Stimulated activated CD4-positive, alpha-beta T cell treated with anti-CD3 and anti-CD28 coated beads, Interleukin-2, amount 100 ng/mL, for 48 hours (primary cell): ENCODE results near the gene PODXL.
"Not testable (repeated sequence)": the region's sequence is repeated elsewhere in the genome, so short reads cannot be mapped to it uniquely, and the experiment has no call there.

Source experiments
- DNase-seq, 2 donors: peaks; one replicate each; pipeline ENCODE4 v3.0.0-alpha.2; 2020

The PODXL gene

DNA sequence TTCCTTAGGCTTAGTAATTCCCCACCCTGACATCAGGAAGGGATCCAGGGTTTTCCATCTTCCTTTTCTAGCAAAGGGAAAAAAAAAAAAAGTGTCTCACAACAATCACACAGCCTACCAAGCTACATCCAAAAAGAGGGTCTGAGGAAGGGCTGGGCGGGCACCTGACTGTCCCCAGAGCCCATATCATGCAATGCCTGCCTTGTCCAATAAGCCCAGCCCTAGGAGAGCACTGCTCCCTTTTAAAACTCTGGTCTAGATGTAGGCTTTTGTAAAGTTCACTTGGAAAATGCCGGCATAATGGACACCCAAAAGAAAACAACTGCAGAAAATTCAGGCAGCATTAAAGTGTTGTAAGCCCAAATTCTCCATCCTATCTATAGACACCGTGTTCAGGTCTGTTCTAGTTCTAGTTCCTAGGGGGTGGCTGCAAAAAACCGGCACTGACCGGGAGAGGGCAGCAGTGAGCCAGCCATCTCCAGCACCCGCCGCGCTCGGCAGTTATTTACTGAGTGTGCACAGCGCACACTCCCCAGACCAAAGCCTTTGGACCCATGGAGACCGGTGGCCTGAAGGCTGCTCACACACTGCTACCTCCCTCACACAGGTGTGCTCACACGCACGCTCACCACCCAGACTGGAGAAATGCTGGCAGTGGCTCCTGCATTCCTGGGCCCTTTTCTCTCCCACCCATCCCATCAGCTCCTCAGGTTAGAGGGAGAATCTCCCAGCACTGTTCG, 48.7 kb downstream of the PODXL start:
- DNase-seq = peak; percentile 79 to 86

DNA sequence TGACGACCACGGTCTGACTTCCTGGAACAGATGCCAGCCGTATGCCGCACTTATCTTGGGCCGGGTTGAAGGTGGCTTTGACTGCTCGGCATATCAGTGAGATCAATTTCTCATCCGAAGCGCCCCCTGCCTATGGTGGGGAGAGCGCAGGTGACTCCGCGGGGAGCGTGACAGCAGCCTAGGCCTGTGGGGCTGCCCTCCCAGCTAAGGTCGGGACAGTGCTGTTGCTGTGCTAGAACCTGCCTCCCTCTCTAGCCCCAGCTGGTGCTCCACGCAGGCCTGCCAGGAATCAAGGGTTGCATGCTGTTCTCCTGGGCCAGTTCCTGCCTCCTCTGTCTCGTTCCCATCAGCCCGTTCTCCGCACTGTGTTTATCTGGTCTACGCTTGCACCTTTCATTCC, 49.8 kb downstream of the PODXL start:
- DNase-seq = no peak

DNA sequence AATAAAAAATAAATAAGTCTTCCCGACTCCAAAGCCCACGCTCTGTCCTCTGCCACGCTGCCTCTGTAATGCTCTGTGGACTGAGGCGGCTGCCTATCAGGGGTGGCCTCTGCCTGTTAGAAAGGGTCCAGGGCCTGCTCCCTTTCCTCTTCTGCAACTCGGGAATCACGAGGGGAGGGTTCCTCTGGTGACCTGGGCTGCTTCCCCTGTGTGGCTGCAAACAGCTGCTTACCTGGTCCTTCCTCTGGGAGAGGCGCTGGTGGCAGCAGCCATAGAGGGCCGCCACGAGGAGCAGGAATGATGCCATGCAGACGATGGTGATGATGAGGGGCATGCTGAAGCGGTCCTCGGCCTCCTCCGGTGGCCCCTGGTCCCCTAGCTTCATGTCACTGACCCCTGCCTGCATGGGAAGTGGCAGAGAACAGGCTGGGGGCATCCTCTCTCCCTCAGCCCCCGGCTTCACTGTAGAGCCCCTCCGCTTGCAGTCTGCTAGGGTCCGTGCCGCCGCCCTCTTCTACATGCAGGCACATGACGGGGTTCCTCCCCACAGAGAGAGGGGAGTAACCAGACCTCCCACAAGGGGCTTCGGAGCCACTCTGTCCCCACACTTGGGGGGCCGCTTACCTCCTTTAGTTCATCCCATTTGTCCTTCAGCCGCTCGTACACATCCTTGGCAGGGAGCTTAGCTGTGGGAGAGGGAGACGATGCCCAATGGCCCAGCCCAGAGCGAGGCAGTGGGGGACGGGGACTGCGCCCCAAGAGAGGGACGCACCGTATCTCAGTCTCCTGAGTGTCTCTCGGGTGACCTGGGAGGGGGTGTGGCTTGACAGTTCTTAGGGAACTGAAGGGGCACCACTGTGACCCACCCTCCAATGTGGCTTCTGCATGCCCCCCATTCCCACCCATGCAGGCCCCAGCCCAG, 50.5 kb downstream of the PODXL start:
- no peak for DNase-seq

- DNase-seq = not testable (repeated sequence)
These were observed 51.3 kb downstream of the PODXL start for GRCh38 chr7:131505037-131505620.

- DNase-seq = no peak
These were observed 52.1 kb downstream of the PODXL start for GRCh38 chr7:131504157-131504899.

DNA sequence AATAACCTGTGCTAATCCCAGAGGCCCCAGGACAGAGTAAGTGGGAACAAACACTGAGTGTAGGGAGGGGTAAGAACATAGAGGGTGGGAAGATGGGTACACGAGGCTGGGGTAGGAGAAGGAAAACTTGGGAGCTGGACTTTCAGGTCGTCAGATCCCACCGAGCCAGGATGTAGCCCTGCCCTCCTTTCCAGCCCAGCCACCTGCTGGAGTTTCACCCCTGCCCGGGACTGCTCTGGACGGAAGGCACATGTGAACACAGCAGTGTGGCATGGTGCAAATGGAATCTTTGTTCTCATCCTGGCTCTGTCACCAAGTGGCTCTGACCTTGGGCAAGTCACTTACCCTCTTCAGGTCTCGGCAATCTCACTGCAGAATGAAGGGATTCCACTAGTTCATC, 52.8 kb downstream of the PODXL start:
- no peak for DNase-seq

GRCh38 chr7:131502810-131503508, 53.5 kb downstream of the PODXL start:
- DNase-seq = no peak

GRCh38 chr7:131501930-131502685, 54.3 kb downstream of the PODXL start:
- DNase-seq = no peak

- peak; percentile 21 to 32 for DNase-seq
These were observed 55.0 kb downstream of the PODXL start for GRCh38 chr7:131501422-131501821.

GRCh38 chr7:131500357-131500756, 56.1 kb downstream of the PODXL start:
- no peak for DNase-seq

DNA sequence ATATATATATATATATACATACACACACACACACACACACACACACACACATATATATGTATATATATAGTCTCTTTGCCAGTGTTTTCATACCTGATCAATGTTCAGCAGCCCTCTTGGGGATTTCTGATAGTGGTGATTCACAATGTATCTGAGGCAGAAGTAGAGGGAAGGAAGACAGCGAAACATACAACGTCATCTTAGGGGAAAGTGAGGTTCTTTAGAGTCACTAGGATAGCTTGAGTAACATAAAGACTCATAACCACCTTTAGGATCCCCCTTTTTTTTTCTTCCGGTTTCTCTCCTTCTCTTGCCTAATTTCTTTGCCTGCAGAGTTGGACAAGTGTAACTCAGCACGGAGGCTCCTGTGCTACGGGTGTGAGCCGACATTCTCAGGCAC, 56.6 kb downstream of the PODXL start:
- DNase-seq = no peak

DNA sequence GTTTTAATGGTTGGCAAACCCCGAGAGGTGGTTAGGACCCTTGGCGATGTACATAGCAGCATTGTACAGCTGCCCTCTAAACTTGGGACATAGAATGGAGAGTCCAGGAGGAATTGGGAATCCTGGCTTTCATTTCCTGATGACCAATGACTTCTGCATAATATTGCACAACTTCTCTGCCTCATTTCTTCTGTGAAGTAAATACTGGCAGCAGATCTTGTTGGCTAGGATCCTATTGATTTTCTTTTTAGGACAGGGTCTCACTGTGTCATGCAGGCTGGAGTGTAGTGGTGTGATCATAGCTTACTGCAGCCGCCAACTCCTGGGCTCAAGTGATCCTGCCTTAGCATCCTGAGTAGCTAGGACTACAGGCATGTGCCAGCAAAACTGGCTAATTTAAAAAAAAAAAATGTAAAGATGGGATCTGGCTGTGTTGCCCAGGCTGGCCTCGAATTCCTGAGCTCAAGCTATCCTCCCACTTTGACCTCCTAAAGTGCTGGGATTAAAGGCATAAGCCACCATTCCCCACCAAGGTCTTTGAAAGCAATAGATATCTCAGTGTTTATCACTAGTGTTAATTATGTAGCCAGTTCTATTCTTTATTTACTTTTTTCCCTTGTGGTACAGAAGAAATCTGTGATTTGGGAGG, 58.1 kb downstream of the PODXL start:
- no peak for DNase-seq

DNA sequence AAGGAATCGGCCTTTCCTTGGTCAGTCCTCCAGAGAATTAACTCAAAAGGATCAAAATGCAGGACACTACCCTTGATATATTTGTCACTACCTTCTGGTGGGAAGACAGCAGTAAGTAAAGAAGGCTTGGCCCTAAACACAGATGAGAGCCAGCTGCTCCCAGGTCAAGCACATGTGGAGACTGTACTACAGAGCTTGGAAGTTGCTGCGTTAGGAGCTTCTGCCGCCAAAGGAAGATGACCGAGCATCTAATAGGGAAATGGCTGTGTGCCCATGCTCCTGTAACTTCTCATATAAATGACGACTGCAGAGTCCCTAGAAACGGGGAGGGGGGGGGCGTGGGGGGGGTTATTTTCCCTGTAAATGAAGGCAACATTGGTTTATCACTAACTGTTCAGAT, 59.0 kb downstream of the PODXL start:
- no peak for DNase-seq

GRCh38 chr7:131495669-131496498, 60.5 kb downstream of the PODXL start:
- no peak for DNase-seq

DNA sequence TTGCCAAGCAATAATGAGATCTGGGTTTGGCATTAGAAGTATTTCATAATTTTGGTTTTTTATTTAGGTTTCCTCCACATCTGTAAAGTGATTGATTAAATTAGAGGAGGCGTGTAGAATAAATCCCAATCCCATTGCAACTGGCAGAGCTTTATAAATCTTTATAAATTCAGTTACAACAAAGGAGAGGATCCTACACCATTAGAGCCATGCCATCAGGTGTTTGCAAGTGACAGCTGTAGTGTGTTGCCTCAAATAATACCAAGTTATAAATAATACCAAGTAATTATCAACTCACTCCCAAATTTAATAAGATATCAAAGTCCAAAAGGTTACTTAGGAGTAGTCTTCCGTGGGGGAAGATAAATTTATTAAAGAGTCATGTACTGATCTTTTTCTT, 62.2 kb downstream of the PODXL start:
- DNase-seq = no peak

GRCh38 chr7:131493581-131493980, 62.8 kb downstream of the PODXL start:
- DNase-seq = no peak

- DNase-seq = no peak
These were observed 63.3 kb downstream of the PODXL start for GRCh38 chr7:131493081-131493480.

DNA sequence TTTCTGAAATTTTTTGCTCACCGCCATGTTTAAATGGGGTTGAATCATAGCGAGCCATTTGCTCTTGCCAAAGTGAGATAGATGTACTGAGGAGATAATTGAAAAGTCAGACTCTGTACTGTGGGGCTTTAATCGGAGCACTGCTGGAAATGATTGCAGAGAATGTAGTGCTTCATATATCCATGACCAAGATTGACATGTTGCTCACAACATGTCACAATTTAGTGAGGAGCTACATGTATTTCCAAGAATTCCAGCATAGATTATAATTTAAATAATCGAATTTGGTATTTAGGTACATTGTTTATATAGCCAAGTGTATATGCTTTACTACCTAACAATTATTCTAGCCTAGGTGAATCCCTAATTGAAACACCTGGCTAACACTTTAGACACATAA, 66.5 kb downstream of the PODXL start:
- no peak for DNase-seq

GRCh38 chr7:131489196-131489595, 67.2 kb downstream of the PODXL start:
- DNase-seq = no peak

GRCh38 chr7:131488361-131488760, 68.1 kb downstream of the PODXL start:
- no peak for DNase-seq
